Prostate gland (tissue), 2 donors: ENCODE data around the gene TMC5.

ENCODE experiments used
- CTCF ChIP-seq, 4 experiments: fragments of 200-600 bp in 2 of 4; fragments of 450-650 bp in 2 of 4; sonication (generic) in 2 of 4; IDR thresholded peaks; 1 replicate in 3 of 4; 2 replicates in 1 of 4; pipeline ENCODE4 v1.5.1; 2016 to 2019; ENCODE audit warnings: antibody characterized with exemption in 4 of 4, mild to moderate bottlenecking in 2 of 4, moderate library complexity in 2 of 4
- POLR2A ChIP-seq: fragments of 450-650 bp; IDR thresholded peaks from one replicate; pipeline ENCODE4 v1.6.1; 2016; ENCODE audit warnings: antibody characterized with exemption, mild to moderate bottlenecking
- POLR2AphosphoS5 ChIP-seq: sonication (generic); formaldehyde crosslinking; IDR thresholded peaks from one replicate; pipeline ENCODE4 v1.6.1; 2017; ENCODE audit warnings: antibody characterized with exemption

GRCh38 chr16:19490619-19491018 is 72.9 kb downstream of the TMC5 start:
- TF ChIP-seq CTCF (IDR thresholded peaks at IDR 0.05) (no peak), POLR2A (no peak), POLR2AphosphoS5 (no peak)
